NCI-H226 (cell line): ENCODE data around the gene IPO5.
A peak's percentile ranks its signal among the peaks of the same experiment; 100 is the strongest.
"Not testable (repeated sequence)": the region's sequence is repeated elsewhere in the genome, so short reads cannot be mapped to it uniquely, and the experiment has no call there.

Source experiments
- DNase-seq: peaks from one replicate; pipeline ENCODE4 v3.0.0-alpha.2; 2015

The IPO5 gene

DNA sequence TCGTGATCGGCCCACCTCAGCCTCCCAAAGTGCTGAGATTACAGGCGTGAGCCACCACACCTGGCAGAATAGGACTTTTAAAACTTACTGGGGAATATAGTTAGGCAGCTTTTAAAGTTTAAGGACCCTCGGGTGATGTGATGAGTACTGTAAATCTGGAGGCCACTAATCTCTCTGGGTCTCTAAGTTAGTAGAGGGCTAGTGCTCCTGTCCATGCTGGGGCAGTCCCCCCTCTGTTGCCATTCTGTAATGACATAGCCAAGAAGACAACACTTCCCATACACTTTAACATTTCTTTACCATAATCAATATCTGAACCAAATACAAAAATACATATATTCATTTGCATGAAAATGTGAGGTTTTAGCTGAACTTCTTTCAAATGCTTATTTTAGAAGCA is 65.7 kb downstream of the IPO5 start:
- DNase-seq, result no peak

DNA sequence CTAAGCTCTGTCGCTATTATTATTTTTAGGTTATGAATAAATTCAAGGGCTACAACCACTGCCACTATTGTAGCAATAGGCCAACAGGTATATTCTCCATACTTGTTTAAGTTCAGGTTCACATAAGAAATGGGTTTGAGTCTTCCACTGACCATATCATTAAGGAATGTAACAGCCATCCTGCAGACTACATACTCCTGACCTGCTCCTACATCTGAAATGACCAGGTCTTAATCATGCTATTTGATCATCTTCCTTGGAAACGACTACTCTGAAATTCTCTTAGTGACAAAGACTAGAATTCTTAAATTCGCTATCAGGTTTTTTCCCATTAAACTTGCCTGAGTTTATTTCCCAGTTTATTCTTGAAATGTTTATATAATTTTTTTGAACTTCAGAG is 66.8 kb downstream of the IPO5 start:
- no peak for DNase-seq

GRCh38 chr13:98022210-98022609 is 68.7 kb downstream of the IPO5 start:
- DNase-seq, result no peak

GRCh38 chr13:98025480-98026025 is 72.1 kb downstream of the IPO5 start:
- no peak for DNase-seq

GRCh38 chr13:98026457-98026857 is 73.0 kb downstream of the IPO5 start:
- no peak for DNase-seq

DNA sequence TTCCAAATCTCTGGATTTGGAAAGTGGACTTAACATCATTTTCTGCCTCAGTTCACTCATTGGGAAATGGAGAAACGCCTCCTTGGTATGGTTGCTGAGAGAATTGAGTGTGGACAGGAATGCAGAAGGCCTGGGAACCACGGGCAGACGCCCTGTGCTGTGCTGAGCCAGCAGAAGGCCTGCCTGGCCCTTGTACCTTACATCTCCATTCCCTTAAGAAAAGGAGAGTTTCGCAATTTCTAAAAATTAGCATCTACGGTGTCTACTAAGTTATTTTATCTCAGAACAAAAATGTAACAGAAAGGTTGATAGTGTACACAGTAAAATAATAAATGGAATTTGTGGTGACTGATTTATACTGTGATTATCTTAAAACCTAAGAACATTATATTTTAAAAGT is 78.7 kb downstream of the IPO5 start:
- DNase-seq, result no peak

DNA sequence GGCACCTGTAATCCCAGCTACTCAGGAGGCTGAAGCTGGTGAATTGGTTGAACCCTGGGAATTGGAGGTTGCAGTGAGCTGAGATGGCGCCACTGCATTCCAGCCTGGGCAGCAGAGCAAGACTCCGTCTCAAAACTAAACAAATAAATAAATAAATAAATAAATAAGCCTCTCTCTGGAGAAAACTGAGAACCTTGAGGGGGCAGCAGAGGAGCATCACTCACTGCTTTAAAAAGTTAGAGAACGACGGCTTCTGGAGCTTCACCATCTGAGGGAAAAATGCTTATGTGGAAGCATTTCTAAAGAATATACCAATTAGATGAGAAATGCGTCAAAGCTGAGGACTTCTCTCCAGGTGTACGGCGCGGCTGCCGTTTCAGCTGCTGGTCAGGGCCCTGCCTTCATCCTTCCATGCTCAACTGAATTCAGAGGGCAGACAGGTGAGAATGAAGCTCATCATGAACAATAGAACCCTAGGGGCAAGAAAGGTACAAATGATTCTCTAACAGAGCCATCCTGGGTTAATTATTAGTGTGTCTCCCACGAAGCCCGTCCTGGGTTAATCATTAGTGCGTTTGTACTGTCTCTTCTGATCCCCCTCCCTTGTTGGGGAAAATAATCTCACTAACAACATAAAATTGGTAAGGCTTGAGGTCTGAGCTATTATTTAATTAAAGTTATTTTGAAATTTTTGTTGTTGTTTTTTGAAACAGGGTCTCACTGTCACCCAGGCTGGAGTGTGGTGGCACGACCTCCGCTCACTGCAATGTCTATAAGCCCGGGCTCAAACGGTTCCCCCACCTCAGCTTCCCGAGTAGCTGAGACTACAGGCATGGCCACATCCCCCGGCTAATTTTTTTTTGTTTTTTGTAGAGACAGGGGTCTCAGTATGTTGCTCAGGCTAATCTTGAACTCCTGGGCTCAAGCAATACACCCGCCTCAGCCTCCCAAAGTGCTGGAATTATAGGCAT is 80.1 kb downstream of the IPO5 start:
- peak; percentile 14 for DNase-seq

DNA sequence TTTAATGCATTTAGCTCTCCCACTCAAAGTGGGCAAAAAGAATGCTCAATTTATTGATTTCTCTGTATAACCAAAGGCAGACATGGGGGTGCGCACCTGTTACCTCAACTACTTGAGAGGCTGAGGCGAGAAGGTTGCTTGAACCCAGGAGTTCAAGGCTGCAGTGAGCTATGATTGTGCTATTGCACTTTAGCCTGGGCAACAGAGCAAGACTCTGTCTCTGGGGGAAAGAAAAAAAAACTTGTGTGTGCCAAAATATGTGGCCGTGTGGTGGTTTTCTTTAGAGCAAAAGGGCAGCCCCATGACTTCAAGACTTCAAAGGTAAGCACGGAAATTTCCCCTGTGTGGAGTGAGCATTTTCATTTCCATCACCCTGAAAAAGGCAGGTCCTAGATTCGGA is 81.9 kb downstream of the IPO5 start:
- DNase-seq, result no peak

DNA sequence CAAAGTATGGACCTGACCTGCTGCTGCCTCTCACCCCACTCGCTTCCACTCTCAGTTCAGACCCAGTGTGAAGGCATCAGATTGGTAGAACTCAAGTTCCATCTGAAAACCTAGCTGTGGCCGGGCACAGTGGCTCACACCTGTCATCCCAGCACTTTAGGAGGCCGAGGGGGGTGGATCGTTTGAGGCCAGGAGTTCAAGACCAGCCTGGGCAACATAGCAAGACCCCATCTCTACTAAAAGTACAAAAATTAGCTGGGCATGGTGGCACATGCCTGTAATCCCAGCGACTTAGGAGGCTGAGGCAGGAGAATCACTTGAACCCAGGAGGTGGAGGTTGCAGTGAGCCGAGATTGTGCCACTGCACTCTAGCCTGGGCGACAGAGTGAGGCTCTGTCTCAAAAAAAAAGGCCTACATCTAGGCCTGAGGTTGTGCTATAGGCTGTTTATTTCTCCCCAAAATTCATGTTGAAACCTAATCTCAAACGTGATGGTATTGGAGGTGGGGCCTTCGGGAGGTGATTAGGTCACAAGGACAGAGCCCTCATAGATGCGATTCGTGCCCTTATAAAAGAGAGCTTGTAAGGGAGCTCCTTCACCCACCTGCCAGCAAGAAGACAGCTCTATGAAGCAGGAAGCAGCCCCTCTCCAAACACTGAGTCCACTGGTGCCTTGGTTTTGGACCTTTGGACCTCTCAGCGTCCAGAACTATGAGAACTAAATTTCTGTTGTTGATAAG is 83.3 kb downstream of the IPO5 start:
- not testable (repeated sequence) for DNase-seq

DNA sequence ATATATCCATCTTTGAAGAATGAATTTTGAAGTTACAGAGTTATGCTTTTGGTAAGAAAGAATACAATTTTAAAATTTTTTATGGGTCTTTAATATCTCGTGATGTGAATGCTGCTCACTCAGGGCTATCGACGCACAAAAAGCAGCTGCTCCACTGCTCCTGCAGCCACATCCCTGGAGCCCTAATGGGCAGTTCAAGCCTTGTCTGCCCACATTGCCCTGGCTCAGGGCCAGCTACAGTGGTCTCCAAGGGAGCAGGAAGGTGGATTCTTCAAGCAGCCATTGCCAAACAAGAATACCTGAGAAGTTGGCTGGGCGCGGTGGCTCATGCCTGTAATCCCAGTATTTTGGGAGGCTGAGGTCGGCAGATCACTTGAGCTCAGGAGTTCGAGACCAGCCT is 85.8 kb downstream of the IPO5 start:
- DNase-seq, result no peak

GRCh38 chr13:98039964-98040363 is 86.5 kb downstream of the IPO5 start:
- DNase-seq, result no peak

DNA sequence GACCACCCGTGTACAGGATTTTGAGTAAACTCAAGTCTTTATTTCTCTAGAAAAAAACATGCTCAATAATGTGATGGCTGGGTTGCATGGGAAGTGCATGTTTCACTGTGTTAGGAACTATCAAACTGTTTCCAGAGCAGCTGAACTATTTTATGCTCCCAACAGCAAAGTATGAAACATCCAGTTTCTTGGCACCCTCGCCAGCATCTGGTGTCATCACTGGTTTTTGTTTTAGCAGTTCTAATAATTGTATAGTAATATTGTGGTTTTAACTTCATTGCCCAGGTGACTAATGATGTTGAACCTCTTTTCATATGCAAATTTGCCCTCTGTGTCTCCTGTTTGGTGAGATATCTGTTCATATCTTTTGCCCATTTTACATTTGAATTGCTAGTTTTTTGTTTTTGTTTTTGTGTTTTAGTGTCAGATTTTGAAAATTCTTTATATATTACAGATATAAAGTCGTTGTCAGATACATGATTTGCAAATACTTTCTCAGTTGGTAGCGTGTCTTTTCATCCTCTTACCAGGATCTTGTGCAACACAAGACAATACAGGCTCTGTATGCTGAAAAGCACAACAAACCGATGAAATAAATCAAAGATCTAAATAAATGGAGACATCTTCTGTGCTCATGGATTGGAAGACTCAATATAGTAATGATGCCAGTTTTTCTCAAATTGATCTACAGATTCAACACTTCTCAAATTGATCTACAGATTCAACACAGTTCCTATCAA is 87.8 kb downstream of the IPO5 start:
- no peak for DNase-seq

DNA sequence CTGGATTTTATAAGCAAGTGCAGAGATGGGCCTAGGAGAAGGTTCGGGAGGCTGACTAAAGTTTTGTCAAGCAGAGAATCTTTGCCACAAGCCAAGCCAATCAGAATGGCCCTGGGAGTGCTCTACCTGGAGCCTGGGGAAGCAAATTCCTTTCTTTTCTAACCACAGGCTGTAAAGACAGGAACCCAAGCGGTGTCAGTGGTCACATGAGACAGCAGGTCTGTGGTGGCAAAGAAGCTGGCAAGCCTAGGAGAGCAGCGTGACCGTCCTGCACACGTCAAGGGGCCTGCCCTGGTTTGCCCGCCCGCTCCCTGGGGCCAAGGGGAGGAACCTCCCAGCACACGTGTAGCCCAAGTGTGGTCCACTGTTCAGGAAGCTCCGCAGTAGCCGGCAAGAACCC is 90.8 kb downstream of the IPO5 start:
- DNase-seq, result no peak

- DNase-seq, result not testable (repeated sequence)
Measured at GRCh38 chr13:98047785-98048184, 94.3 kb downstream of the IPO5 start.

GRCh38 chr13:98048265-98048664 is 94.8 kb downstream of the IPO5 start:
- no peak for DNase-seq

GRCh38 chr13:98050041-98050466 is 96.6 kb downstream of the IPO5 start:
- DNase-seq, result no peak

DNA sequence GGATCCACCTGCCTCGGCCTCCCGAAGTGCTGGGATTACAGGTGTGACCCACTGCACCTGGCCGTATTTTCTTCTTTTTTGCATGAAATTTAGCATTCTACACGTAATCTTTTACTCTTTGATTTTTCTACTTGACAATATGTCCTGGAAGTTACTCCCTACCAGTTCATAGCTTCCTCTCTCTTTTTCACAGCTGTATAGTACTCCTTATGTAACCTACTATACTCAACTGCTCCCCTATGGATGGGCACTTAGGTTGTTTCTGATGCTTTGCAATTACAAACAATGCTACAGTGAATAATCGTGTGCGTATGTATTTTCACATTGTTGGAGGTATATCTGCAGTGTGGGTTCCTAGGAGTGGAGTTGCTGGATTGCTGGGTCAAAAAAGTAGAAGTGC is 98.9 kb downstream of the IPO5 start:
- no peak for DNase-seq

DNA sequence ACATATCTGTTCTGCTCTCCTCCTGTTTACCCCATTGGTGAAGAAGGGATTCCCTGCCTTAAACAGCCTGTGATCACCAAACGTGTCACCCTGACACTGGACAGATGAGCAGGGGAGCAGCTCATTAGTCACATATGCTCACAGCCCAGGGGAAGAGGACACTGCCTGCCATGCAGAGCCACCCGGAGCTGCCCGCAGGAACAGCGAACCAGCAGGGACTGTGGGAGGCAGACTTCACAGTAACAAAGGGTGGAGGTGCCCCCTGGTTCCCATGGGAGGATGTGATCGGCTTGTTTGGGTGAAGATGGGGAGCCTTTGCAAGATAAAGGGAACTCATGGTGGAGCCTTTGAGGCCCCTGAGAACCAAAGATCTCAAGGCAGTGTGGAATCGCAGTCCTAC is 100.8 kb downstream of the IPO5 start:
- DNase-seq, result no peak

DNA sequence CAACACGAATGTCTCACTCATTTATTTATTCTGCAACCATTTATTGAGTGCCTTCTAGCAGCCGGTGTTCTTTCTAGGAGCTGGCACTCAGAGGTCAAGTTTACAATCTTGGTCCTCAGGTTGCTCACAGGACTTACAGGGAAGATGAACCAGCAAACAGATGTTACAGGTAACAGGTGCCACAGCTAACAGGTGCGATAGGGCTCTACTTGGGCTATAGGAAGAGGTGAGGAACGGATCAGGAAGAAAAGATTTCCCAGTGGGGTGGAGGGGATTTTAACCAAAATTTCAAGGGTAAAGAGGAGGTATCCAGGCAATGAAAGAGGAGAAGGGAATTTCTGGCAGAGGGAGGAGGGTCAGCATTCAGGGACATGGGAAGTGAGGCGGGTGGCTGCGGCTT is 102.1 kb downstream of the IPO5 start:
- no peak for DNase-seq

DNA sequence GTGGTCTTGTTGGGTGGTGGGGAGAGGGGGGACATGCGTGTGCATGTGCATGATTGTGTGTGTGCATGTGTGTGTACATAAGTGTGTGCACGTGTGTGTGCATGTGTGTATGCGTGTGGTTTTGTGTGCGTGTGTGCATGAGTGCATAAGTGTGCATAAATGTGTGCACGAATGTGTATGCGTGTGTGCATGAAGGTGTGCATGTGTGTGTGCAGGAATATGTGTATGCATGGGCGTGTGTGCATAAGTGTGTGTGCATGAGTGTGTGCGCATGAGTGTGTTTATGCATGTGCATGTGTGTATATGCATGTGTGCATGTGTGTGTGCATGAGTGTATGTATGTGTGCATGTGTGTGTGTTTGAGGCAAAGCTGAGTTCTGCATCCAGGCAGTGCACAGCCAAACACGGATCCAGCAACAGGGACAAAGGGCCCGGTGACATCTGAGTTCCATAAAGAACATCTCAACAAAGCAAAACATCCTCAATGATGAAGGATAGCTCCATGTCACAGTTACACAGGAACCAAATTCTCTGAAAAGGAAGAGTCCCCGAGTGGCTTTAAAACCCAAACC is 103.5 kb downstream of the IPO5 start:
- DNase-seq, result no peak

DNA sequence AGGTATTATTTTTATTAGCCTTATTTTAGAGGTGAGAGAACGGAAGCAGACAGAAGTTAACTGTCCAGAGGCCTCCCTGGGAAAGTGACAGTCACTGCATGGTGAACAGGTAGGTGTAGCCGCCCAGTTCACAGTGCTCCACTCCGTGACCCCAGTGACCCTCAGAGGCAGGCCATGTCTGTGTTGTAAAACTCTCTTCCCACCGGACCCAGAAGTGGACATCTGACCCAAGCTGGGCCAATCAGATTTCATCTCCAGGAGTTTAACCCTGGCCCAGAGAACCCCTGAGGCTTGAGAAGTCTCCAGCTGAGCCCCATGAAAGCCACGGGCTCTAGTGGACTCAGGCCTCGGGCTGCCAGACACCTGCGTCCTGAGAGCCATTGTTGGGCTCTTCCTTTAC is 105.8 kb downstream of the IPO5 start:
- DNase-seq, result no peak

DNA sequence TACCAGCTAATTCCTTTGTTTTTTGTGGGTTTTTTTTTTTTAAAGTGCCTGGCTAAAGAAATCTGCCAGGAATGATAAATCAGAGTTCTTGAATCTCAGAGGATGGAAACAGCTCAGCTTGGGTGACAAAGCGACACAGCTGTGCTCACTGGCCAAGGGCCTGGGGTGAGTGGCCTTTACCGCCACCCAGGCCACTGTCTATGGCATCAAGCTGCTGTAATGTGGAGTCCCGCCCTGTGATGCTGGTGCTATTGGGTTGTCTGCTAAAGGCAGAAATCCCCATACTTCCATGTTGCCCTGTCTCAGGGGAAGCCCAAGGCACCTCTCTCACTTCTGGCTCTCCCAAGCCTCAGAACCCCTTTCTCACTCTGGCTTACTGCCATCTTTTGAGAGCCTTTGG is 106.8 kb downstream of the IPO5 start:
- no peak for DNase-seq

GRCh38 chr13:98065468-98065867 is 112.0 kb downstream of the IPO5 start:
- DNase-seq, result no peak
